ENCODE measurements around the gene AGTR1.
"Not testable (repeated sequence)": the region's sequence is repeated elsewhere in the genome, so short reads cannot be mapped to it uniquely, and the experiment has no call there.

The AGTR1 gene

DNA sequence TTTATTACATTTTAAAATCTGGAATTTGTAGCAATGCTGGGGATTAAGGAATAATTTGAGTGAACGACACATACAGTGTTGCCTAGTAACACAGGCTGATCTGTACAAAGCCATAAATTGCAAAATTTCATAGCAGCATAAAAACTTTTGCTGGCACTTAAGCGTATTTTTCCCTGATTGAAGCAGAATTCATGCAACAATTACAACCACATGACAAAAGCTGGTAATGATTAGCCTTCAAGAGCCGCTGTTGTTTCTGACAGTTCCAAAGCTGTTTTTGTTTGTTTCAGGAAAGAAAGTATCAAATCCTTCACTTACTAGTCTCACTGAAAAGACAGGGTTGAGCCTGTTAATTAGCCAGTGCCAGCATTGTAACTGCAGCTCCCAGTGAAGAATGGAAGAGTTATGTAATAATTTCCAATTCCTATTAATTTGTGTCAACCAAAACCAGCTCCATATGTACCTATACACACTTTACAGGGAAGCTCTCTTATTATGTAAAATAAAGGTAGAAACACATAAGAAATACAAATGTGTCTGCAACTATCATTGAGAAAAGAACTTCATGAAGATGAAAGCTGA is 60.7 kb downstream of the AGTR1 start:
- no peak for DNase-seq (ENCODE audit: low spot score)

DNA sequence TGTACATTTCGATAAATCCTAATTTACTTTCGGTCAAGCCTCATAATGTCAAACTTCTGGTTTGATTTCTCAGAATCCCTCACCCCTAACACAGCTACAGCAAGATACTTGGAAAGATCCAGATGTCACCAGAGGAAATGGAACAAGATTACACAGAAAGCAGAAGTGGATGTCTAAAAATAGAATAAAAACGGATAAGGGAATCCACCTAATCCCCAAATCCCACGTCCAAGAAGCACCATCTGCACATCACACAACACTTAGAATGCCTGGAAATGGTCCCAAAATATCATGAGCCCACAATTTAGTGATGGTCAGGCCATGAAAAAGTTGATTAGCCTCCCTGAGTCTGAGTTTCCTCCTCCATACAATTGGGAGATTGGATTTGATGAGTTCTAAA is 61.7 kb downstream of the AGTR1 start:
- no peak for DNase-seq (ENCODE audit: low spot score)

DNA sequence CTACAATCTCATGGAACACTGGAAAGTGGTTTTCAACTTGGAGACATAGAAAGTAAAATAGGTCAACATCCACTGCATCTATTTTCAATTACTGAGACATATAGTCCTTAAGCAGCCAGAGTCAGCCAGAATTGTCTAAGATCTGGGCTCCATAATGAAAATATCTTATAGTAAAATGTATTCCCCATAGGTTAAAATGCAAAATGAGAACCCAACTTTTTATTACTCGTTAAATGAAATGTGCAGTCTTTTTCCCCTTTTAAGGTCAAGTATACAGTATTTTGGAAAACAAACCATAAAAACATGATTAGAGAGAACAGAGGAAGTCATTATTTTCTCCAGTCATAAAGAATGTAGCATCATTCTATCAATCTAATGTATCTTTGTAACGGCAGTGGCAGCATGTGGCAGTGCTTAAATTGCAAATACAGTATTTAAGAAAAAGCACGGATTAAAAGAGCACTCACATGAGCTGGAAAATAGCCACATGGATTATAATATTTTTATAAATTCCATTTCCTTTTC is 65.5 kb downstream of the AGTR1 start:
- DNase-seq (ENCODE audit: low spot score): no peak

DNA sequence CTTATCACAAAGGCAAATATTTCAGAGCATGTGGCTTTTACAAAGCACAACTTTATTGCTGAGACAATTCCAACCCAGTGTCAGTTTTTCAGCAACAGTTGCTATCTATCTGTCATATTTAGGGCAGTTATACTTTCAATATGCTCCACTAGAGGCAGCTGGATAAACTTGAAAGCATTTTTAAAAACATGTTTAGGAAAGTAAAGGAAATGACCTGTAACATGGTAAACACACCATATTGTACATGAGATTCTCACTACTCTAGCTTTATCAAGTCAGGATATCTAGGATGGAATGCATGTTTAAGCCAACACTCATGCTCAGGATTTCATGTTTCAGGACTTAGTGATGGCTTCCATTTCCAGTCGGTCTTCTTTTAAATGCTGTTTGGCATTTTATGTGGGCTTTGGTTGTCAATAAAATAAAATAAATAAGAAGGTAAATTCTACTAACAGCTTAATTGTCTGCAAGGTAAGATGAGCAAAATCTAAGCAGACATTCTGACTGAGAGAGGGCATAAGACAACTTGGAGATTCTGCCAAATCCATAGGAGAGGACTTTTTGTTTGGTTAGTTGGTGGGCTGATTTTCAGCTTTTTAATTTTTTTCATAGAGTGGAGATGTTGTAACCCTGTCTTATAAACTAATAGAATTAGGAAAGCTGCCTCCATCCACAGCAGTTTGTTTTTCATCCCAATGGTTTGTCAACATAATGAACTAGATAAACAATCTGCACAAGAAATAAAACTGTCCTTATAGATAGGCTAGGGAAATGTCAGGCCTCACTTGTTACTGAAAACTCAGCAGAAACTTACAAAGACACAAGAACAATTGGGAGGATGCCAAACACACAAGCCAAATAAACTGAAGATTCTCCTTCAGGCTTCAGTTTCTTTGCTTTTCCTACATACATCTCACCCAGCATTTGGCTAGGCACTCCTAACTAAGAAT is 66.6 kb downstream of the AGTR1 start:
- no peak for DNase-seq (ENCODE audit: low spot score)

DNA sequence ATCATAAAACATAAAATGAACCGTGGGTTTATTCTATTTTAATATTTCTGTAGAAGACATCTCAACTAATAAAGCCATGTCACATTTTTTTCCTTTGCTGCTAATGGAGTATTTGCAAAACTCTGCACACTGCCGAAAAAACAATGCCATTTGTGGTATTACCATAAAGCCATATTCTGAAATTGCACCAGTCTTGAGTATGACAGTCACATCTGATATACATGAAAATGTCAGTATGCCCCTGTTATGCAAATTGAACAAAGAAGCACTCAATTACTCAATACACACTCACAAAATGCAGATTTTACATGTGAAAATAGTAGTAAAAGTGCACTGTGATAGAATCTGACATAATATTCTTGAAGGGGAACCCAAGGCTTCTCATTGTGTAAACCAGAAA is 74.7 kb downstream of the AGTR1 start:
- no peak for DNase-seq (ENCODE audit: low spot score)

DNA sequence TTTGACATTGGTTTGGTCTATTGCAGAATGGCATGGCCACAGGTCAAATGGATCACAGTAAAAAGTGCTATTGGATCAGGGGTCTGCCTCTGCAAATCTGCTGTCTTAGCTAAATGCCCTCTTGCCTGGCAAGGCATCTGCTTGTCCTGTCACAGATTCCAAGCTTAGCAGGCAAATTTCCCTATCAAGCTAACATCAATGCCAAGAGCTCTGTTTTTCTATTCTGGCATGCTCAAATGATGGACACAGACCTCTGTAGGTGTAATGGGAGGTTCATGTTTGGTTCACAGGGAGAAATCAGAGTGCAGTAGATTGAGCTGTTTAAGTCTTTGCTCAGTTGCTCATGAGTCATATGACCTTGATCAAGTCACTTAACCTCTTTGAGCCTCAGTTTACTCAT is 75.1 kb downstream of the AGTR1 start:
- no peak for DNase-seq (ENCODE audit: low spot score)

DNA sequence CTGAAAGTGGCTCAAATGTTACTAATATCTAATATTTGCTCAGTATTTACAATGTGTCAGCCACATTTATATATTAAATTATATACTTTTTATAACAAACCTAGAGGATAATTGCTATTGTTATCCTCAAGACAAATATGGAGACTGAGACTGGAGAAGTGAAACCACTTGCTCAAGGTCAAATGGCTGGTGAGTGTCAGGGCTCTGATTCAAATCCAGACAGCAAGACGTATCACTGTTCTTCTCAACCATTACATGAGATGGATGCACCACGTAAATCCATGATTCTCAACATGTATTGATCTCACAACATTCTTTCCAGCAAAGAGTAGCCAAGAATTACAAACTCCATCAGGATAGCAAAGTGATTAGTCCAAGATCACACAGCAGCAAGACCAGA is 76.1 kb downstream of the AGTR1 start:
- DNase-seq (ENCODE audit: low spot score): no peak

DNA sequence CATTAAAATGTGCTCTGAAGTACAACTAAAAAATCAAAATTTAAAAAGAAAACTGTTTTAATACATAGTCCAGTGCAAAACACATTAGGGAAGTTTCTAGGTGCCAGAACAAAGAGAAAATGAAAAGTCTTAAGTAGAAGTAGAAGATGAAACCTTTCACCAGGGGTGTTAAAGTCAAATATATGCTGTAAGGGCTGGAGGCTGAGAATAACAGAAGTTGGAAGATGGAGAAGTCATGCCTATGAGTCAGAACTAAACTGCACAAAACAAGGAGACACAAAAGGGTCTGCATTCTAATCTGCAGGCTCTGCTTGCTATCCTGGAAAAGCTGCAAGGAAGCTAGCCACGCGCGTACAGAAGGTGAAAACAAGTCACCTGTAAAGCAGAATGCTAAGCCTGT is 81.2 kb downstream of the AGTR1 start:
- no peak for DNase-seq (ENCODE audit: low spot score)

DNA sequence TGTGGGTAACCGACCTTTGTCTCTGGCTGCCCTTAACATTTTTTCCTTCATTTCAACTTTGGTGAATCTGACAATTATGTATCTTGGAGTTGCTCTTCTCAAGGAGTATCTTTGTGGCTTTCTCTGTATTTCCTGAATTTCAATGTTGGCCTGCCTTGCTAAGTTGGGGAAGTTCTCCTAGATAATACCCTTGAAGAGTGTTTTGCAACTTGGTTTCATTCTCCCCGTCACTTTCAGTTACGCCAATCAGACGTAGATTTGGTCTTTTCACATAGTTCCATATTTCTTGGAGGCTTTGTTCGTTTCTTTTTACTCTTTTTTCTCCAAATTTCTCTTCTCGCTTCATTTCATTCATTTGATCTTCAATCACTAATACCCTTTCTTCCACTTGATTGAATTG is 87.3 kb downstream of the AGTR1 start:
- not testable (repeated sequence) for DNase-seq (ENCODE audit: low spot score)

DNA sequence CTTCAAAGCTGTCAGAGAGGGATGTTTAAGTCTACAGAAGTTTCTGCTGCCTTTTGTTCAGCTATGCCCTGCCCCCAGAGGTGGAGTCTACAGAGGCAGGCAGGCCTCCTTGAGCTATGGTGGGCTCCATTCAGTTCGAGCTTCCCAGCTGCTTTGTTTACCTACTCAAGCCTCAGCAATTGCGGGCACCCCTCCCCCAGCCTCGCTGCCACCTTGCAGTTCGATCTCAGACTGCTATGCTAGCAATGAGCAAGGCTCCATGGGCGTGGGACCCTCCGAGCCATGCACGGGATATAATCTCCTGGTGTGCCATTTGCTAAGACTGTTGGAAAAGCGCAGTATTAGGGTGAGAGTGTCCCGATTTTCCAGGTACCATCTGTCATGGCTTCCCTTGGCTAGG is 88.5 kb downstream of the AGTR1 start:
- not testable (repeated sequence) for DNase-seq (ENCODE audit: low spot score)

DNA sequence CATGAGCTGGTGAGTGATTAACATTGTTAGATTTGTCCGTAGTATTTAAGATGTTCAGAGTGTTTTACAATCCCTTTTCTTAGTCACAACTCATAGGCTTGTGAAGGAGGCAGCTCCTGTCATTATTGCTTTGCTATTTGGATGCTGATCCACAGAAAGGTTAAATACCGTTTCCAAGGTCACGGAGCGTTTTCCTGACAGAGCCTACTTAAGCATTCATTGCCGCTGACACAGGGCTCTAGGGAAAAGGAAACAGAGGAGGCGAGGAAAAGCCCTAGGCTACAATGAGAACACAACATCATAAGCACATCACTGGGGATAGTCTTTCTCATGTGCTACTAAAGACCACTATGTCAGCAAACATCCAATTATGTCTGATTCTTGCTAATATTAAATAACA is 91.4 kb downstream of the AGTR1 start:
- DNase-seq (ENCODE audit: low spot score): no peak

DNA sequence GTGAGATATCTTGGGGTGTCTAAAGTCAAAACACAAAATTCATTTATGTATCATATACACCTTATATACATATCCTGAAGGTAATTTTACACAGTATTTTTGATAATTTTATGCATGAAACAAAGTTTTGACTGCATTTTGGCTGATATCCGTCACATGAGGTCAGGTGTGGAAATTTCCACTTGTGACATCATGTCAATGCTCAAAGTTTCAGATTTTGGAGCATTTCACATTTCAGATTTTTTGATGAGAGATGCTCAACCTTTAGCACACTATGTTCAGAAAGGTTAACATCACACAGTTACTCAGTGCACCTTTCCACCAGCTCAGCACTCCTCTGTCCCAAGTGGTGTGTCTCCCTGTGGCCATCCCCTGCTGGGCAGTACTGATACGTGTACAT is 92.2 kb downstream of the AGTR1 start:
- DNase-seq (ENCODE audit: low spot score): no peak

DNA sequence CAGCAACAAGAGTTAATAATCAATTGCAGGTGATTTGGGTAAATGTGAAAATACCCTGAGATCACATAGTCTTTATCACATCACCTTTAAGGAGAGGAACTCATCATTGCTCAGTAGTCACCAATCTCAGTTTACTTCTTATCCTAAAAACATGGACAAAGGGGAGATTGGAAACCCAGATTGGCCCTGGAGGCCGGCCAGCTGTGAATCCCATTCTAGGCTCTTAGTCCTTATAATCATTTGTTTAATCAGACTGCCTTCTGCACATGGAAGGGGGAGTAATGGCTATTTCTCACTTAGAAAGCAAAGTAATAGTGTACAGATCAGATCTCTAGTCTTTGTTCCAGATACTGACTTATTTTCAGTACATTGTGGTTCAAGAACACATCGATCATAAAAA is 92.7 kb downstream of the AGTR1 start:
- peak; percentile 44 for DNase-seq (ENCODE audit: low spot score)

DNA sequence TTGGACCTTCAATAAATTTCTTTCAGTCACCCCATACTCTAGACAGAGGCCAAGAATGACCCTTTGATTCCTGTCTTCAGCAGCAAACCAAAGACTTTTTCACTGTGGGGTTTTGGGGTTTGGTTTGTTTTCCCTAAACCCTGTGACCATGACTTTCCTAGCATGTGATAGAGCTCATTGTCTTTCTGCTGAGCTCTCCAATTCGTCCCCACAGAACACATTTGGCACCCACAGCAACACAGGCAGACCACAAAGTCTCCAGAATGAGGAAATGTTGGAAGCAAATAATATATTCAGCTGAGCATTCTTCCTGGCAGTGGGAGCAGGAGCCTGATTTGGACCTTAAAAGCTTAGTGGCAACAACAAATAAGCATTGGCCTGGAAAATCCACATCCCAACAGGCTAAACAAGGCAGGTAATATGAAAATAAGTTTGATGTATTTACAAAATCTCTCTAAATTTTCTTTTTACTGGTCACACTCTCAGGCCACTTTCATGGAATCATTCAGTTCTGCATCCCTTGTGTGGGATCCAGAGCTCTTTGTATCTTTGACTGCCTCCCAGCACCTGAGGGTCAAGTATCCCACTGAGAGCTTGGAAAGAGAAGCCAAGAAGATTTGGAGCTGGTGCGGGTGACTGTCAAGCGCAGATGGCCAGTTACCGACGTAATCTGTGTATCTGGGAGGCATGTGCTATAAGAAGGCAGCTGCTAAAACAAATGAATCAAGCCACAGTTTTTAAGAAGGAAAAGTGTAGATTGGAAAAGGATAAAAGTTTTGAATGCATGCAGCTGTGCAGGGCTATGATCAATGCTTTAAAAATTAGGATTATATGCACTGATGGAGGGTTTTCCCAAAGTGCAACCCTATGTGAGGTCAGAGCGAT is 93.4 kb downstream of the AGTR1 start:
- DNase-seq (ENCODE audit: low spot score): peak; percentile 93

DNA sequence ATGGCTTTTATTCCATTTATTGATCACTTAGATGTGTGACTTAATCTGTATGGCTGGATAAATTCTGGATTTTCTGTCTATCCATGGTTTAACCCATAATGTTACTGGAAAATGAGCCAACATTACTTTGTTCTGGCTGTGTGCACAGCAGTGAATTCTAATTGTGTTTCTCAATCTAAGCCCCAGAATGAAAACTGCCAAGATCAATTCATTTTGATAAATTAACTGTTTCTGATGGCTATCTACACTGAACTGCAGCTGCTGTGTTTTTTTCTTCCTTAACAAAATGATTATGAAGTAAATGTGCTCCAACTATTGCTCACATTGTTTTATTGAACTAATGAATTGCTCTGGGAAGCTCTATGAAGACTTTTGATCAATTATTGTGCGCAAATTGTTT is 94.2 kb downstream of the AGTR1 start:
- DNase-seq (ENCODE audit: low spot score): no peak

DNA sequence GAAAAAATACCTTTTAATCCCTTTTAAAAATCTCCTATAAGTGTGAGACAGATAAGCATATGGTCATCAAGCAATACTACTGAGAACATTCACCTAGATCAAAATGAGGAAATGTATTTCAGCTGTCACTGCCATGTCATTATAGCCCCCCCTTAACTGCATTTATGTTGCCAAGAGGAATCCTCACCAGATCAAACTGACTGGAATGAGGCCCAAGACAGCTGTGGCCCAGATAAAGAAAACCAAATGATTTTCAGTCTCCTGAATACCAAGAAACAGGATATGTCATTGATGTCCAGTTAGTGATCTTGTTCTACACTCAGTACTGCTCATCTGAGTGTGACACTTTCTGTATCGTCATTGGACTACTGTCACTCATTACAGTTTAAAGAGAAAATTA is 94.8 kb downstream of the AGTR1 start:
- DNase-seq (ENCODE audit: low spot score): no peak

Measured in putamen (tissue), 1 donor.